ENCODE data around the gene HS6ST3.
"Not testable (repeated sequence)": the region's sequence is repeated elsewhere in the genome, so short reads cannot be mapped to it uniquely, and the experiment has no call there.

Gene HS6ST3

DNA sequence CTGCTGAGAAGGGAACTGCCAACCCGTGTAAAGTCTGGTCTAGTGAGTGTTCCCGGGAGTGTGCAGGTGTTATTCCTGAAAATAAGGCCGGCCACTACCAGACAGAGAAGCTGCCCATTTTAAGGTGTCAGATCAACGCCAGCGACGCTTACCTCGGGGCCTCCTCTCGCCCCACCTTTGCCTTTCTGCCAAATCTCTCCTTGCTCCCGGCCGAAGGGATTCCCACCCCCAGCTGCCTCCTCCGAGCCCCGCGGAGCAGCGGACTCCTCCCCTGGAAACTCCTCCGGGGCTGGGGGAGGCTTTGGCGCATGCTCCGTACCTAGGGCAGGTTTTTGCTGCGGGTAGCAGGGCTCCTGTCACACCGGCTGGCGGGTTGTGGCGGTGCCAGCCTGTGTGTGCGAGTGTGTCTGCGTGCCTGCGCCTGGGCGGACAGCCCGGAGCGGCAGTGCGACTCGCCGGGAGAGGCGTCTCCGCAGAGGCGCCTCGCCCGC, at the start of gene HS6ST3:
TSS of gene HS6ST3 (plus strand) at position 359 of the 491 bp plus-strand sequence.
- no peak for DNase-seq

GRCh38 chr13:96041326-96042110, 48.4 kb upstream of the HS6ST3 start:
- no peak for DNase-seq

DNA sequence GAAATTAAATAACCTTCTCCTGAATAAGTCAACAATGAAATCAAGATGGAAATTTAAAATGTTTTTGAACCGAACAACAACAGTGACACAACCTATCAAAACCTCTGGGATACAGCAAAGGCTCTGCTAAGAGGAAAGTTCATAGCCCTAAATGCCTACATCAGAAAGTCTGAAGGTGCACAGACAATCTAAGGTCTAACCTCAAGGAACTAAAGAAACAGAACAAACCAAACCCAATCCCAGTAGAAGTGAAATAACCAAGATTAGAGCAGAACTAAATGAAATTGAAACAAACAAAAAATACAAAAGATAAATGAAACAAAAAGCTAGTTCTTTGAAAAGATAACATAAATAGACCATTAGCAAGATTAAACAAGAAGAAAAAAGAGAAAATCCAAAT, 45.7 kb upstream of the HS6ST3 start:
- no peak for DNase-seq

DNA sequence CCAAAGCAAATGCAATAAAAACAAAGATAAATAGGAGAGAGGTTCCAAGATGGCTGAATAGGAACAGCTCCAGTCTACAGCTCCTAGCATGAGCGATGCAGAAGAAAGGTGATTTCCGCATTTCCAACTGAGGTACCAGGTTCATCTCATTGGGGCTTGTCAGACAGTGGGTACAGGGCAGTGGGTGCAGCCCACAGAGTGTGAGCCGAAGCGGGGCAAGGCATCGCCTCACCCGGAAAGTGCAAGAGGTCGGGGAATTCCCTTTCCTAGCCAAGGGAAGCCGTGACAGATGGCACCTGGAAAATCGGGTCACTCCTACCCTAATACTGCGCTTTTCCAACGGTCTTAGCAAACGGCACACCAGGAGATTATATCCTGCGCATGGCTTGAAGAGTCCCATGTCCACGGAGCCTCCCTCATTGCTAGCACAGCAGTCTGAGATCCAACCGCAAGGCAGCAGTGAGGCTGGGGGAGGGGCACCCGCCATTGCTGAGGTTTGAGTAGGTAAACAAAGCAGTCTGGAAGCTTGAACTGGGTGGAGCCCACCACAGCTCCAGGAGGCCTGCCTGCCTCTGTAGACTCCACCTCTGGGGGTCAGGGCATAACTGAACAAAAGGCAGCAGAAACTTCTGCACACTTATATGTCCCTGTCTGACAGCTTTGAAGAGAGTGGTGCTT, 43.3 kb upstream of the HS6ST3 start:
- DNase-seq = not testable (repeated sequence)

GRCh38 chr13:96050955-96051354, 39.0 kb upstream of the HS6ST3 start:
- not testable (repeated sequence) for DNase-seq

DNA sequence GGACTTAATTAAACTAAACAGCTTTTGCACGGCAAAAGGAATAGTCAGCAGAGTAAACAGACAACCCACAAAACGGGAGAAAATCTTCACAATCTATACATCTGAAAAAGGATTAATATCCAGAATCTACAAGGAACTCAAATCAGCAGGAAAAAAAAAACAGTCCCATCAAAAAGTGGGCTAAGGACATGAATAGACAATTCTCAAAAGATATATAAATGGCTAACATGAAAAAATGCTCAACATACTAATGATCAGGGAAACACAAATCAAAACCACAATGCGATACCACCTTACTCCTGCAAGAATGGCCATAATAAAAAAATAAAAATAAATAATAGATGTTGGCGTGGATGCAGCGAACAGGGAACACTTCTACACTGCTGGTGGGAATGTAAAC, 38.4 kb upstream of the HS6ST3 start:
- DNase-seq = not testable (repeated sequence)

GRCh38 chr13:96051946-96052345, 38.0 kb upstream of the HS6ST3 start:
- DNase-seq = not testable (repeated sequence)

DNA sequence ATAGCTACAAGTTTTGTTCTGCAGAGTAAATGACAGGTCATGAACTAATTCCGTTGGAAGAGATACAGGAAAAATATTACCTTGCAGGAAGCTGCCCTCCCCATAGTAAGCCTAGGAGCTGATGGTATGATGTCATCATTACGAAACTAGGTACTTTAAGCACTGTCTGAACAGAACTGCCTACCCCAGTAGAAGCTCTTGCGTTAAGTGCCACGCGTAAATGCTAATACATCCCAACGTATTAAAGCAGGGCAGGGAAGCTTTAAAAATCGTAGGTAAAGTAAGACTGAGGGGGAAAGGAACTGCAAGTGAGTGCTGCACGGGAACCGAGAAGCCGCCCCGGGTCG, 37.3 kb upstream of the HS6ST3 start:
- no peak for DNase-seq

DNA sequence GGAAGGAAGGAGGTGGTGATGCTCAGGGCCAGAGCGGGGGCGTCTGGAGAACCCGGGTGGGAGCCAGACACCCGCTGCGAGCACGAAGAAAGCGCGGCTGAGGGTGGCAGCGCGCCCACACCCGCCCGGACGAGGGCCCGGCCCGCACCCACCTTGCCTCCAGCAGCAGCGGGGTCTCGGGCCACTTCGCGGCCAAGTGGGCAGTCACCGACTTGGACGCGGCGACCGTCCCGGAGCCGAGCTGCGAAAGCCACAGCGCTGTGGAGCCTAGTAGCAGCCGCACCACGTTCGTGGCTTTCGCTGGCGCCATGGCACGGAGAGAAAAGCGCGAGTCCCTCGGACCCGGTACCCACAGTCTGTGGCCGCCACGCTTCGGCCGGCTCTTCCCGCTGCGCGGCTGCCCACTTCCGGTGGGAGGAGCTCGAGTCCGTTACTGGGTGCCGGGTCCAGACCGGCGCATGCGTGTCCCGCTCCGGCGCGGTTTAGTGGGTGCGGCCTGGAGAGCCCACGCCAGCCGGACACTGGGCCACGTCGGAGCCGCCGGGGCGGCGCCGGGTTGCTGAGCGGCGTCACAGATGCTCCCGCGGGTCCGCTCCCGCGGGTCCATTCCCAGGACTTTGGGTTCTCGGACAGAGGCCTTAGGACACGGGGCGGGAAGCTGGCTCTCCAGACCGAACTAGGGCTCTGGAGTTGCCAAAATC, 36.8 kb upstream of the HS6ST3 start, which contains the start of gene UGGT2:
TSS of gene UGGT2 (minus strand) at position 399 of the 701 bp plus-strand sequence. CDS start at position 310, 89 bp downstream.
- peak; percentile 27 for DNase-seq

DNA sequence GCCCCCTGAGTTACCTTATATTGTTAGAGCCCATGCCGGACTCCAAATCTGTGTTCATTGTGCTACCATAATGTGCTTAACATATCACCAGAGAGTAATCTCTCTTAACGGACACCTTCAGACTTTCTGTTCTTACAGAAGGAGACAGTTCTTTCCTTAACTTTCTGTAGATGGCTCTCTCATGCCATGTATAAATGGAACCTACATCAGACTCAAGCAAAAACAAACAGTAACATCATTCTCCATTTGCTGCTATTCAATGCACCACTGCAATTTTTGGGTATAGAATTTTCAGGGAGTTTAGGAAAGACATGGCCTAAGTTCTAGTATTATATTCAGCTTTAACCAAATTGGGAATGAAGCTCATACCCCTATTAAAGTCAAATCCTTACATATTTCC, 24.1 kb upstream of the HS6ST3 start:
- no peak for DNase-seq

- DNase-seq = no peak
These were observed 21.2 kb upstream of the HS6ST3 start for GRCh38 chr13:96068729-96069128.

GRCh38 chr13:96071504-96071903, 18.4 kb upstream of the HS6ST3 start:
- DNase-seq = no peak

DNA sequence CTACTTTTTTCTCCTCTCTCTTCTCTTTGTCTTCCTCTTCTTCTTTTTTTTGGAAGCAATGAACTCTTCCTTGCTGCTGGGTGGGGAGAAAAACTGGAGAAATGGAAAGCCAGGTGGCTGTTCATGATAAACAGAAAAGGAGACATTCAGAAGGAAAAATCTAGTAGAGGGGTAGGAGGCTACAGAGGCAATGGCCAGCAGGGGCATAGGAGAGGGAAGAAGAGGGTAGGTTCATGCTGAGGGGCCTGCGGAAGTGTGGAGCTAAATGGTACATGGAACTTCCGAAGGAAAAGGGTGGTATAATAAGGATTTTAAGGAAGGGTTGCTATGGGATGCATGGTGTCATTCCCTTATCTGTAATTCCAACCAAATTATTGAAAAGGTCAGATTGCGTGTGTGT, 17.5 kb upstream of the HS6ST3 start:
- no peak for DNase-seq

DNA sequence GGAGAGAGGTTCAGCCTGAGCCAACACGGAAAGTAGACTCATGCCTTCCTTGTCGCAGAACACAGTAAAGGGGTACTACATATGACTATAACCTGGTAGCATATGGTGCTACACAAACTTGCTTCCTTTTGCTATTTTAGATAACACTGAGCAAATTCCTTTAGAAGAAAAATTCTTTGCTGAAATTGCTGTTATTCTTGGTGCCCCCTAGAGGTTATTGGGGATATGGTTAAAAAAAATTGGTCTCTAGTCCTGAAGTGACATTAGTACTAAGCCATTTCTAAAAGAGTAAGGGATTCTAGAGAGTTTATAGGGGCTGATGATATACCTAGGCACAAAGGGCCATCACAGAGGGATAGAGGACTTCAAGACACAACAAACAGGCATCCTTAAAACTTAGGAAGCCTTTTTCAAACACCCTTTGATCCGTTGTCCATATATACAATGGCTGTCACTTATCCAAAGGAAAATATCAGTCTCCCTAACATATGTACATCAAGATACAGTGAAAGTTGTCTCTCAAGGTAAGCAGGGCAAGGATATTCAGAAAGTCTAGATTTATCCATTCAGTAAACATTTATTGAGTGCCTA, 13.9 kb upstream of the HS6ST3 start:
- no peak for DNase-seq

GRCh38 chr13:96080676-96081075, 9.2 kb upstream of the HS6ST3 start:
- DNase-seq = no peak

DNA sequence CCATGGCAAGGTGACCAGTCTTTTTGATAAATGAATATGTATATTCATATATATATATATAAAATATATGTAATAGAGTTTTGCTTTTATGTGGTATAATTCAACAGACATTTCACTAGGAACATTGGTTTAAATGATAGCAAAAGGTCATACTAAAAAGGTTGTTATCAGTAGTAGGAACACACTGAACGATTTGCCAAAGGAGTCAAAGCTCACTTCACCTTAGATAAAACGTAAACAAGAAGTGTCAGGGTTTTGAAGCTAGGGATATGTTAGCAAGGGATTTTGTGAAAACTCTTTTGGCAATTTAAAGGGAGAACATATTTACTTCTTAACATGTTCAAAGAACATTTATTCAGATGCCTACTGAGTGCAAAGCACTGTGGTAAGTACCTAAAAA, 8.0 kb upstream of the HS6ST3 start:
- DNase-seq = no peak

- no peak for DNase-seq
These were observed 7.3 kb upstream of the HS6ST3 start for GRCh38 chr13:96082640-96083039.

GRCh38 chr13:96086736-96087135, 3.2 kb upstream of the HS6ST3 start:
- DNase-seq = no peak

DNA sequence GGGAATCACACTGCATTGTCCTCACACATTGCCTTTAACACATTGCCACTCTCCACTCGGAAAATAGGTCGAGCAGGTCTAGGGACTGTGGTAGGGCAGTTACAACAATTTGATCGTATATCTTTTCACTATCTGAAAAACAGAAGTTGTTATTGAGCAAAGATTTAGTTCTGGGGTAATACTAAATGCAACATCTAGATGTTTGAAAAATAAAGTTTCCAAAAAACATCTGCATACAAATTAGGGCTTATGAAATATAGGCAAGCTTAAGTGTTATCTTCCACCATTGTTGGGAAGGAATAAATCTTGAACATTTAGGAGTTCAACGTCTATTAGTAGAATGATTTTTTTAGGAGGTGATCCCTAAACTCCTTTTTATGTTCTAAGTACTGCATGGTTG, 768 bp upstream of the HS6ST3 start:
- no peak for DNase-seq

- no peak for DNase-seq
These were observed 564 bp downstream of the HS6ST3 start for GRCh38 chr13:96090240-96091101.

DNA sequence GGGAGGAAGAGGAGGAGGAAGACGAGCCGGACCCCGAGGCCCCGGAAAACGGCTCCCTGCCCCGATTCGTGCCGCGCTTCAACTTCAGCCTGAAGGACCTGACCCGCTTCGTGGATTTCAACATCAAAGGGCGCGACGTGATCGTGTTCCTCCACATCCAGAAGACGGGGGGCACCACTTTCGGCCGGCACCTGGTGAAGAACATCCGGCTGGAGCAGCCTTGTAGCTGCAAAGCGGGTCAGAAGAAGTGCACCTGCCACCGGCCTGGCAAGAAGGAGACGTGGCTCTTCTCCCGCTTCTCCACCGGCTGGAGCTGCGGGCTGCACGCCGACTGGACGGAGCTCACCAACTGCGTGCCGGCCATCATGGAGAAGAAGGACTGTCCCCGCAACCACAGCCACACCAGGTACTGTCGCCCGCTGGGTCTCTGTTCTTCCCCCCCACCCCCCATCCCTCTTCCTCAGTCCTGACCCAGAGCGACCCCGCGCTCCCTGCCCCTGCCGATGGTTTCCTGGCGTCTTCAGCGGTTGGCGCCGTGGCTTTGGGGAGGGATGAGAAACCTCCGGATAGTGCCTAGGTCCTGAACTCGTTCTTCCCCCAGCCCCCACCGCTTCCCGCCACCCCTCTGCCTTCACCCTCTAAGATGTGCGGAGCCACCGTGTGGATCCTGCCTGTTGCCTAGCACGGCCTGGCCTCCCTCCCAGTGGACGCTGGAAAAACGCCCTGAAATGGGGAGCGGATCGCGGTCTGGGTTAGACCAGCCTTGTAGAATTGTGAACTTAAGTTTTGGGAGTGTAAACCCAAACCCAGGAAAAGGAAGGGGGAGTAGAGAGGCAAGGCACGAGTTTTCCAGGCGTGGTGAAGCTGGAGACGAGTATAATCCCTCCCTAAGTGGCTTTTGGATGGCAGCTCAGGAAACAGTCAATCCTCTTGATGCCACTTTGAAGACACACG, 1.5 kb downstream of the HS6ST3 start:
- DNase-seq = no peak
